Stimulated activated naive CD4-positive, alpha-beta T cell treated with Interleukin-2 at 50 U/mL for 16 hours (primary cell): Measurements from ENCODE around the gene KATNAL2.

Experiments
- DNase-seq: peaks from one replicate; lab custom pipeline; 2025; lab: John Stamatoyannopoulos, UW

The KATNAL2 gene

GRCh38 chr18:46917108-46917802 lies at the start of gene KATNAL2, which contains the start of gene PIAS2:
KATNAL2 (plus strand) TSS chr18:46917602; CDS start chr18:46946873, 29,271 bp downstream.
PIAS2 (minus strand) TSS chr18:46917507; CDS start chr18:46917345, 162 bp downstream.
- DNase-seq: peak; percentile 63

- DNase-seq: no peak
These were observed 49.1 kb upstream of the KATNAL2 start for GRCh38 chr18:46868169-46868921.

GRCh38 chr18:46877329-46877987 lies 39.9 kb upstream of the KATNAL2 start:
- DNase-seq: no peak

GRCh38 chr18:46883180-46883579 lies 34.2 kb upstream of the KATNAL2 start:
- no peak for DNase-seq

GRCh38 chr18:46886893-46887292 lies 30.5 kb upstream of the KATNAL2 start:
- no peak for DNase-seq

- no peak for DNase-seq
These were observed 28.4 kb upstream of the KATNAL2 start for GRCh38 chr18:46888965-46889364.

- no peak for DNase-seq
These were observed 25.6 kb upstream of the KATNAL2 start for GRCh38 chr18:46891742-46892214.

- no peak for DNase-seq
These were observed 24.6 kb upstream of the KATNAL2 start for GRCh38 chr18:46892842-46893241.

GRCh38 chr18:46893360-46893759 lies 24.0 kb upstream of the KATNAL2 start:
- DNase-seq: no peak

GRCh38 chr18:46894124-46894523 lies 23.3 kb upstream of the KATNAL2 start:
- no peak for DNase-seq

GRCh38 chr18:46899274-46899948 lies 18.0 kb upstream of the KATNAL2 start:
- no peak for DNase-seq

- DNase-seq: no peak
These were observed 14.0 kb upstream of the KATNAL2 start for GRCh38 chr18:46903406-46903805.

GRCh38 chr18:46909497-46909896 lies 7.9 kb upstream of the KATNAL2 start:
- no peak for DNase-seq

GRCh38 chr18:46910856-46911255 lies 6.5 kb upstream of the KATNAL2 start:
- DNase-seq: no peak

- no peak for DNase-seq
These were observed 1.4 kb upstream of the KATNAL2 start for GRCh38 chr18:46915800-46916550.

- no peak for DNase-seq
These were observed 773 bp upstream of the KATNAL2 start for GRCh38 chr18:46916551-46917107.

GRCh38 chr18:46917803-46918600 lies 600 bp downstream of the KATNAL2 start:
- no peak for DNase-seq

- DNase-seq: no peak
These were observed 2.7 kb downstream of the KATNAL2 start for GRCh38 chr18:46920067-46920466.

- DNase-seq: no peak
These were observed 3.3 kb downstream of the KATNAL2 start for GRCh38 chr18:46920653-46921052.

GRCh38 chr18:46939337-46939963 lies 22.0 kb downstream of the KATNAL2 start:
- DNase-seq: no peak
